Gastrocnemius medialis (tissue), 4 donors: ENCODE measurements around the gene S1PR3.

Source experiments
- CTCF ChIP-seq, 5 experiments: fragments of 450-650 bp in 3 of 5; fragments of 200-600 bp in 2 of 5; sonication (generic) in 2 of 5; IDR thresholded peaks in 4 of 5; conservative IDR thresholded peaks in 1 of 5; 1 replicate in 4 of 5; 2 replicates in 1 of 5; pipeline ENCODE4 v1.5.1; 2016 to 2019; ENCODE audit warnings: antibody characterized with exemption in 5 of 5, mild to moderate bottlenecking in 3 of 5, moderate library complexity in 3 of 5
- POLR2A ChIP-seq, 2 donors: fragments of 450-650 bp; IDR thresholded peaks; one replicate each; pipeline ENCODE4 v1.6.1; 2017; ENCODE audit warnings: antibody characterized with exemption in 2 of 2, mild to moderate bottlenecking in 2 of 2, moderate library complexity in 2 of 2

GRCh38 chr9:89032173-89032572, 40.9 kb downstream of the S1PR3 start:
- TF ChIP-seq CTCF (IDR thresholded peaks at IDR 0.05 in 4 of 5, conservative IDR thresholded peaks at IDR 0.05 in 1 of 5) (no peak), POLR2A (IDR thresholded peaks at IDR 0.05) (no peak)
